GM12878 (cell line): ENCODE results near the gene LYPD5. TPM values are rescaled to one million over a fixed set of nuclear protein-coding genes. Genes with fewer than 3 reads are reported as not detected.

Experiments used
- CBX3 ChIP-seq: fragments of 200-600 bp; sonication (generic); IDR thresholded peaks from 2 replicates; pipeline ENCODE4 v1.6.1; 2016; ENCODE audit warnings: low read depth, borderline replicate concordance
- CHD1 ChIP-seq: IDR thresholded peaks from 2 replicates; pipeline ENCODE4 v1.6.1; 2012; ENCODE audit warnings: low read depth, low read length, improper control_type of control experiment
- CHD2 ChIP-seq: IDR thresholded peaks from 2 replicates; pipeline ENCODE4 v1.6.1; 2011; ENCODE audit warnings: low read depth, low read length, improper control_type of control experiment, borderline replicate concordance
- IKZF1 ChIP-seq: fragments of 450-650 bp; conservative IDR thresholded peaks from 2 replicates; pipeline ENCODE4 v1.6.1; 2017; ENCODE audit warnings: antibody characterized with exemption, mild to moderate bottlenecking
- JUND ChIP-seq: IDR thresholded peaks from 2 replicates; pipeline ENCODE4 v1.6.1; 2012; ENCODE audit warnings: low read depth, mild to moderate bottlenecking, low read length, improper control_type of control experiment, moderate library complexity
- KLF5 ChIP-seq: fragments of 450-650 bp; IDR thresholded peaks from 2 replicates; pipeline ENCODE4 v1.6.1; 2014; ENCODE audit warnings: mild to moderate bottlenecking; ENCODE audit not compliant: partially characterized antibody
- NFYA ChIP-seq: IDR thresholded peaks from 2 replicates; pipeline ENCODE4 v1.6.1; 2011; ENCODE audit warnings: low read depth, mild to moderate bottlenecking, low read length, improper control_type of control experiment, borderline replicate concordance
- SIX5 ChIP-seq: IDR thresholded peaks from 2 replicates; pipeline ENCODE4 v1.6.1; 2011; ENCODE audit warnings: mild to moderate bottlenecking, low read depth, low read length, moderate library complexity; ENCODE audit not compliant: severe bottlenecking
- SUPT20H ChIP-seq: IDR thresholded peaks from 2 replicates; pipeline ENCODE4 v1.6.1; 2011; ENCODE audit warnings: low read depth, mild to moderate bottlenecking, low read length, moderate library complexity, borderline replicate concordance; ENCODE audit not compliant: control insufficient read depth
- polyA plus RNA-seq, 11 experiments: library from polyadenylated mRNA; depleted of rRNA in 4 of 11; unstranded in 6 of 11; stranded (reverse) in 5 of 11; fragments of >200 nt; fragmentation: Nextera tagmentation in 4 of 11; fragmentation: Illumina TruSeq in 1 of 11; extraction: Ambion mirVana in 4 of 11; extraction: Trizol in 1 of 11; gene quantifications; 1 replicate in 1 of 11; 2 replicates in 10 of 11; pipeline versions ENCODE4 v1.2.1 to v1.2.3, GENCODE V29; 2011 to 2016; ENCODE audit warnings: inconsistent platforms in 2 of 11, missing spikeins in 2 of 11, low read depth in 1 of 11
- total RNA-seq, 4 experiments: library from RNA; depleted of rRNA in 3 of 4; stranded (reverse); fragments of >200 nt in 3 of 4; fragmentation: Illumina TruSeq in 1 of 4; extraction: Trizol in 1 of 4; gene quantifications; 2 replicates each; pipeline versions ENCODE4 v1.2.1 to v1.2.3, GENCODE V29; 2013 to 2021
- TF ChIP-seq, protein P1 (sequence below): fragments of 450-650 bp; formaldehyde crosslinking; IDR thresholded peaks from 2 replicates; pipeline ENCODE4 v1.5.0; 2022; ENCODE audit warnings: mild to moderate bottlenecking, missing genetic modification characterization
- TF ChIP-seq, protein P2 (sequence below): fragments of 450-650 bp; formaldehyde crosslinking; IDR thresholded peaks from 2 replicates; pipeline ENCODE4 v1.4.0; 2020; ENCODE audit warnings: mild to moderate bottlenecking, moderate library complexity
- TF ChIP-seq, protein P3 (sequence below): fragments of 150-350 bp; IDR thresholded peaks from 2 replicates; pipeline ENCODE4 v1.6.1; 2016; ENCODE audit warnings: low read depth, low read length
- TF ChIP-seq, protein P4 (sequence below): fragments of 150-350 bp; IDR thresholded peaks from 2 replicates; pipeline ENCODE4 v1.6.1; 2014; ENCODE audit warnings: mild to moderate bottlenecking, low read depth, low read length
- TF ChIP-seq, protein P5 (sequence below): IDR thresholded peaks from 2 replicates; pipeline ENCODE4 v1.6.1; 2011; ENCODE audit warnings: borderline replicate concordance, low read depth, mild to moderate bottlenecking, moderate library complexity, low read length; ENCODE audit not compliant: insufficient read depth, poor library complexity, severe bottlenecking

LYPD5 gene
- total and polyA plus RNA-seq, 10 of the 15 experiments (the other 5 are each of a cell fraction or from before 2014, with no cell fraction given) = 0.04 to 2.2 (median 0.69) TPM; not detected in 1

DNA sequence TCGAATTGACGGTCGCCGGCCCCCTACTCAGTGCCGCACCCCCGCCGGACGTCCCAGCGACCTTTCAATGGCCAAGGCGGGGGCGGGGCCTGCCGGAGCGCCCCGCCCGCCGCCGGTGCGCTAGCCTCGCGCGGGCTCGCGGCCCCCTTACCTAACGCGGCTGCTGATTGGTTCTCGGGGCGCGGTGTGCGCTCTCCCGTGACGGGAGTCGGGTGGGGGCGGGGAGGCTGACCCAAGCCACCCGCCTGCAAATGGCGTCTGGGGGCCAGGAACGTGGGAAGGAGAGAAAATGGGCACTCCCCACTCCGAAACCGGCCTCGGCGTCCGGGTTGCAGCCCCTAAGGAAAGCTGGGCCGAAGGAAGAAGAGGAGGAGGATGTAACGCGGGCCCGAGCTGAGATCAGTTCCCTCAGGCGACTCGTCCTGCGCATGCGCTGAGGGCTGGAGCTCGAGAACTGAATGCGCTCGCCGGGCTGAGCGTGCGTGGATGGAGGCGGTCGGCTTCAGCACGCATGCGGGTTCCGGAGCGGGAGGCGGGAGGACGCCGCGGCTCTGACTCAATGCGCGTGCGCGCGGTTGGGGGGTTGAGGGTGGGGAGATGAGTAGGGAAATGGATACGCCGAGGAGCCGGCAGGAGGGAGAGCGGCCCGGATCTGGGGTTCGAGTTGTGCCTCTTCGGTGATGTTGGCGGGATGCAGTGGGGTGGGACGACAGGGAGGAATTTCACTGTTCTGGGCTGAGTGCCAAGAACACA lies 47.6 kb downstream of the LYPD5 start, which contains the start of gene SMG9 (continued):
- TF ChIP-seq, protein P1, sequence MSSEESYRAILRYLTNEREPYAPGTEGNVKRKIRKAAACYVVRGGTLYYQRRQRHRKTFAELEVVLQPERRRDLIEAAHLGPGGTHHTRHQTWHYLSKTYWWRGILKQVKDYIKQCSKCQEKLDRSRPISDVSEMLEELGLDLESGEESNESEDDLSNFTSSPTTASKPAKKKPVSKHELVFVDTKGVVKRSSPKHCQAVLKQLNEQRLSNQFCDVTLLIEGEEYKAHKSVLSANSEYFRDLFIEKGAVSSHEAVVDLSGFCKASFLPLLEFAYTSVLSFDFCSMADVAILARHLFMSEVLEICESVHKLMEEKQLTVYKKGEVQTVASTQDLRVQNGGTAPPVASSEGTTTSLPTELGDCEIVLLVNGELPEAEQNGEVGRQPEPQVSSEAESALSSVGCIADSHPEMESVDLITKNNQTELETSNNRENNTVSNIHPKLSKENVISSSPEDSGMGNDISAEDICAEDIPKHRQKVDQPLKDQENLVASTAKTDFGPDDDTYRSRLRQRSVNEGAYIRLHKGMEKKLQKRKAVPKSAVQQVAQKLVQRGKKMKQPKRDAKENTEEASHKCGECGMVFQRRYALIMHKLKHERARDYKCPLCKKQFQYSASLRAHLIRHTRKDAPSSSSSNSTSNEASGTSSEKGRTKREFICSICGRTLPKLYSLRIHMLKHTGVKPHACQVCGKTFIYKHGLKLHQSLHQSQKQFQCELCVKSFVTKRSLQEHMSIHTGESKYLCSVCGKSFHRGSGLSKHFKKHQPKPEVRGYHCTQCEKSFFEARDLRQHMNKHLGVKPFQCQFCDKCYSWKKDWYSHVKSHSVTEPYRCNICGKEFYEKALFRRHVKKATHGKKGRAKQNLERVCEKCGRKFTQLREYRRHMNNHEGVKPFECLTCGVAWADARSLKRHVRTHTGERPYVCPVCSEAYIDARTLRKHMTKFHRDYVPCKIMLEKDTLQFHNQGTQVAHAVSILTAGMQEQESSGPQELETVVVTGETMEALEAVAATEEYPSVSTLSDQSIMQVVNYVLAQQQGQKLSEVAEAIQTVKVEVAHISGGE (CRISPR knock-in tag) = no peak
- 0 out of 2 replicates have a peak, but pooled peaks have one; percentile 6 for TF ChIP-seq JUND
- no peak for TF ChIP-seq KLF5
- TF ChIP-seq, protein P2, sequence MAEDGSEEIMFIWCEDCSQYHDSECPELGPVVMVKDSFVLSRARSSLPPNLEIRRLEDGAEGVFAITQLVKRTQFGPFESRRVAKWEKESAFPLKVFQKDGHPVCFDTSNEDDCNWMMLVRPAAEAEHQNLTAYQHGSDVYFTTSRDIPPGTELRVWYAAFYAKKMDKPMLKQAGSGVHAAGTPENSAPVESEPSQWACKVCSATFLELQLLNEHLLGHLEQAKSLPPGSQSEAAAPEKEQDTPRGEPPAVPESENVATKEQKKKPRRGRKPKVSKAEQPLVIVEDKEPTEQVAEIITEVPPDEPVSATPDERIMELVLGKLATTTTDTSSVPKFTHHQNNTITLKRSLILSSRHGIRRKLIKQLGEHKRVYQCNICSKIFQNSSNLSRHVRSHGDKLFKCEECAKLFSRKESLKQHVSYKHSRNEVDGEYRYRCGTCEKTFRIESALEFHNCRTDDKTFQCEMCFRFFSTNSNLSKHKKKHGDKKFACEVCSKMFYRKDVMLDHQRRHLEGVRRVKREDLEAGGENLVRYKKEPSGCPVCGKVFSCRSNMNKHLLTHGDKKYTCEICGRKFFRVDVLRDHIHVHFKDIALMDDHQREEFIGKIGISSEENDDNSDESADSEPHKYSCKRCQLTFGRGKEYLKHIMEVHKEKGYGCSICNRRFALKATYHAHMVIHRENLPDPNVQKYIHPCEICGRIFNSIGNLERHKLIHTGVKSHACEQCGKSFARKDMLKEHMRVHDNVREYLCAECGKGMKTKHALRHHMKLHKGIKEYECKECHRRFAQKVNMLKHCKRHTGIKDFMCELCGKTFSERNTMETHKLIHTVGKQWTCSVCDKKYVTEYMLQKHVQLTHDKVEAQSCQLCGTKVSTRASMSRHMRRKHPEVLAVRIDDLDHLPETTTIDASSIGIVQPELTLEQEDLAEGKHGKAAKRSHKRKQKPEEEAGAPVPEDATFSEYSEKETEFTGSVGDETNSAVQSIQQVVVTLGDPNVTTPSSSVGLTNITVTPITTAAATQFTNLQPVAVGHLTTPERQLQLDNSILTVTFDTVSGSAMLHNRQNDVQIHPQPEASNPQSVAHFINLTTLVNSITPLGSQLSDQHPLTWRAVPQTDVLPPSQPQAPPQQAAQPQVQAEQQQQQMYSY (CRISPR knock-in tag) = no peak
- TF ChIP-seq CBX3 = no peak
- peak; percentile 95 for TF ChIP-seq CHD2
- TF ChIP-seq, protein P3, sequence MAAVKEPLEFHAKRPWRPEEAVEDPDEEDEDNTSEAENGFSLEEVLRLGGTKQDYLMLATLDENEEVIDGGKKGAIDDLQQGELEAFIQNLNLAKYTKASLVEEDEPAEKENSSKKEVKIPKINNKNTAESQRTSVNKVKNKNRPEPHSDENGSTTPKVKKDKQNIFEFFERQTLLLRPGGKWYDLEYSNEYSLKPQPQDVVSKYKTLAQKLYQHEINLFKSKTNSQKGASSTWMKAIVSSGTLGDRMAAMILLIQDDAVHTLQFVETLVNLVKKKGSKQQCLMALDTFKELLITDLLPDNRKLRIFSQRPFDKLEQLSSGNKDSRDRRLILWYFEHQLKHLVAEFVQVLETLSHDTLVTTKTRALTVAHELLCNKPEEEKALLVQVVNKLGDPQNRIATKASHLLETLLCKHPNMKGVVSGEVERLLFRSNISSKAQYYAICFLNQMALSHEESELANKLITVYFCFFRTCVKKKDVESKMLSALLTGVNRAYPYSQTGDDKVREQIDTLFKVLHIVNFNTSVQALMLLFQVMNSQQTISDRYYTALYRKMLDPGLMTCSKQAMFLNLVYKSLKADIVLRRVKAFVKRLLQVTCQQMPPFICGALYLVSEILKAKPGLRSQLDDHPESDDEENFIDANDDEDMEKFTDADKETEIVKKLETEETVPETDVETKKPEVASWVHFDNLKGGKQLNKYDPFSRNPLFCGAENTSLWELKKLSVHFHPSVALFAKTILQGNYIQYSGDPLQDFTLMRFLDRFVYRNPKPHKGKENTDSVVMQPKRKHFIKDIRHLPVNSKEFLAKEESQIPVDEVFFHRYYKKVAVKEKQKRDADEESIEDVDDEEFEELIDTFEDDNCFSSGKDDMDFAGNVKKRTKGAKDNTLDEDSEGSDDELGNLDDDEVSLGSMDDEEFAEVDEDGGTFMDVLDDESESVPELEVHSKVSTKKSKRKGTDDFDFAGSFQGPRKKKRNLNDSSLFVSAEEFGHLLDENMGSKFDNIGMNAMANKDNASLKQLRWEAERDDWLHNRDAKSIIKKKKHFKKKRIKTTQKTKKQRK = no peak
- TF ChIP-seq IKZF1 = peak; percentile 98
- TF ChIP-seq, protein P4, sequence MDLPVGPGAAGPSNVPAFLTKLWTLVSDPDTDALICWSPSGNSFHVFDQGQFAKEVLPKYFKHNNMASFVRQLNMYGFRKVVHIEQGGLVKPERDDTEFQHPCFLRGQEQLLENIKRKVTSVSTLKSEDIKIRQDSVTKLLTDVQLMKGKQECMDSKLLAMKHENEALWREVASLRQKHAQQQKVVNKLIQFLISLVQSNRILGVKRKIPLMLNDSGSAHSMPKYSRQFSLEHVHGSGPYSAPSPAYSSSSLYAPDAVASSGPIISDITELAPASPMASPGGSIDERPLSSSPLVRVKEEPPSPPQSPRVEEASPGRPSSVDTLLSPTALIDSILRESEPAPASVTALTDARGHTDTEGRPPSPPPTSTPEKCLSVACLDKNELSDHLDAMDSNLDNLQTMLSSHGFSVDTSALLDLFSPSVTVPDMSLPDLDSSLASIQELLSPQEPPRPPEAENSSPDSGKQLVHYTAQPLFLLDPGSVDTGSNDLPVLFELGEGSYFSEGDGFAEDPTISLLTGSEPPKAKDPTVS = 0 out of 2 replicates have a peak, but pooled peaks have one; percentile 7
- TF ChIP-seq, protein P5, sequence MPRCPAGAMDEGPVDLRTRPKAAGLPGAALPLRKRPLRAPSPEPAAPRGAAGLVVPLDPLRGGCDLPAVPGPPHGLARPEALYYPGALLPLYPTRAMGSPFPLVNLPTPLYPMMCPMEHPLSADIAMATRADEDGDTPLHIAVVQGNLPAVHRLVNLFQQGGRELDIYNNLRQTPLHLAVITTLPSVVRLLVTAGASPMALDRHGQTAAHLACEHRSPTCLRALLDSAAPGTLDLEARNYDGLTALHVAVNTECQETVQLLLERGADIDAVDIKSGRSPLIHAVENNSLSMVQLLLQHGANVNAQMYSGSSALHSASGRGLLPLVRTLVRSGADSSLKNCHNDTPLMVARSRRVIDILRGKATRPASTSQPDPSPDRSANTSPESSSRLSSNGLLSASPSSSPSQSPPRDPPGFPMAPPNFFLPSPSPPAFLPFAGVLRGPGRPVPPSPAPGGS = no peak
- TF ChIP-seq NFYA = no peak
- no peak for TF ChIP-seq SUPT20H
- TF ChIP-seq SIX5 = no peak
- TF ChIP-seq CHD1 = no peak
